Measurements from ENCODE around the gene GPHN. TPM values are rescaled to one million over a fixed set of nuclear protein-coding genes. Genes with fewer than 3 reads are reported as not detected.

GPHN gene
- total and polyA plus RNA-seq, 2 donors (not counting 3 experiments of a cell fraction or from before 2014, with no cell fraction given), result 5.1 to 23.2 TPM

GRCh38 chr14:66508547-66508845, 549 bp downstream of the GPHN start:
- DNase-seq (ENCODE audit: low read depth, low spot score), result no peak
- no peaks in the 10 kb centered on the region for H3K9me1 ChIP-seq (replicated peaks; ENCODE audit: control insufficient read depth, extremely low read depth, insufficient read depth, low read length)
- BruUV-seq (replicated peaks), result no TSS peak
- ChIA-PET POLR2A (no interaction called here), CTCF (interaction anchor here (1.0 to 1.7 kb wide), 4 partner anchors 11 to 851 kb away, joined by 3 to 9 read pairs (median 4); partner anchors contain the start of genes ATP6V1D and EIF2S1)
- dilution Hi-C loops (cut with MboI; ENCODE audit: extremely low pct_ligation_motif_present, low sequenced_read_pairs), result no loop called here
- H3K27ac ChIP-seq (ENCODE audit: insufficient read depth, low read depth, low read length), result peak overlapping the region; percentile 27
- H2AFZ ChIP-seq (ENCODE audit: low read depth, low read length), result peak overlapping the region; percentile 100
- TF ChIP-seq MAX (IDR thresholded peaks at IDR 0.05; ENCODE audit: insufficient read depth, insufficient read length), result no peak
- TF ChIP-seq POLR2AphosphoS5 (IDR thresholded peaks at IDR 0.05; ENCODE audit: insufficient read depth, low read depth, low read length), result no peak
- no peak for TF ChIP-seq EZH2 (IDR thresholded peaks at IDR 0.05; ENCODE audit: borderline replicate concordance, low read depth, low read length, severe bottlenecking)
- TF ChIP-seq POLR2A (IDR thresholded peaks at IDR 0.05; ENCODE audit: low read depth, low read length), result no peak
- no peak for TF ChIP-seq GATA2 (IDR thresholded peaks at IDR 0.05; ENCODE audit: insufficient read depth, insufficient read length, low read depth, low read length)
- no peak for TF ChIP-seq CTCF (IDR thresholded peaks at IDR 0.05; ENCODE audit: extremely low read depth in 1 of 2, insufficient read depth in 1 of 2, low read depth in 1 of 2, low read length in 2 of 2)
- no peak for TF ChIP-seq JUN (IDR thresholded peaks at IDR 0.05; ENCODE audit: borderline replicate concordance, insufficient read depth, insufficient read length, low read depth)
- TF ChIP-seq FOS (IDR thresholded peaks at IDR 0.05; ENCODE audit: borderline replicate concordance, insufficient read depth, low read length), result no peak
- no peak for TF ChIP-seq MYC (IDR thresholded peaks at IDR 0.05; ENCODE audit: low read depth, low read length)
- peaks cover 3% of the 10 kb centered on the region for H3K79me2 ChIP-seq (ENCODE audit: control insufficient read depth, insufficient read depth, low read length)
- peak overlapping the region; percentile 73 for H3K9ac ChIP-seq (replicated peaks; ENCODE audit: extremely low read depth, insufficient read depth, low read length)
- peaks cover 3% of the 10 kb centered on the region for H4K20me1 ChIP-seq (replicated peaks; ENCODE audit: control insufficient read depth, extremely low read depth, insufficient read depth, low read length)
- intact Hi-C loops (cut with micrococcal nuclease), result loop anchor here (5.0 kb wide), 2 partner anchors 144 to 849 kb away; partner anchors contain the start of gene ATP6V1D
- peaks cover 0 to 2% of the 10 kb centered on the region in 2 experiments for H3K27me3 ChIP-seq (ENCODE audit: control insufficient read depth in 2 of 2, insufficient read depth in 2 of 2, low read length in 2 of 2)
- peak overlapping the region; percentile 70 for H3K4me2 ChIP-seq (ENCODE audit: insufficient read depth, low read length)
- no peak for FAIRE-seq
- H3K9me3 ChIP-seq (replicated peaks; ENCODE audit: control insufficient read depth, insufficient read depth, low read length), result no peaks in the 10 kb centered on the region
- peak overlapping the region; percentile 85 to 97 (median 93) for H3K4me3 ChIP-seq (replicated peaks in 1 of 3; ENCODE audit: insufficient read depth in 1 of 3, low read depth in 1 of 3, low read length in 3 of 3)
- no peaks in the 10 kb centered on the region for H3K36me3 ChIP-seq (ENCODE audit: control insufficient read depth in 2 of 2, extremely low read depth in 1 of 2, insufficient read depth in 2 of 2, low read length in 2 of 2)
- peaks cover 19% of the 10 kb centered on the region for H3K4me1 ChIP-seq (ENCODE audit: control insufficient read depth, extremely low read depth, insufficient read depth, low read length)
